Esophagus muscularis mucosa (tissue), 4 donors: ENCODE measurements around the gene ZMYND12.

Experiments
- EP300 ChIP-seq: sonication (generic); formaldehyde crosslinking; IDR thresholded peaks from one replicate; pipeline ENCODE4 v1.6.1; 2017; ENCODE audit warnings: antibody characterized with exemption
- POLR2A ChIP-seq: fragments of 450-650 bp; IDR thresholded peaks from one replicate; pipeline ENCODE4 v1.6.1; 2017; ENCODE audit warnings: antibody characterized with exemption, moderate library complexity, mild to moderate bottlenecking, low read depth
- POLR2AphosphoS5 ChIP-seq, 2 donors: sonication (generic); formaldehyde crosslinking; IDR thresholded peaks; one replicate each; pipeline ENCODE4 v1.6.1; 2017; ENCODE audit warnings: antibody characterized with exemption in 2 of 2
- TF ChIP-seq, protein P1 (sequence below), 3 experiments: fragments of 200-600 bp in 2 of 3; fragments of 450-650 bp in 1 of 3; sonication (generic) in 2 of 3; IDR thresholded peaks; one replicate each; pipeline ENCODE4 v1.5.1; 2017 to 2019; ENCODE audit warnings: antibody characterized with exemption in 3 of 3, mild to moderate bottlenecking in 2 of 3, moderate library complexity in 1 of 3

GRCh38 chr1:42418516-42418915, 37.3 kb downstream of the ZMYND12 start:
- TF ChIP-seq, protein P1, sequence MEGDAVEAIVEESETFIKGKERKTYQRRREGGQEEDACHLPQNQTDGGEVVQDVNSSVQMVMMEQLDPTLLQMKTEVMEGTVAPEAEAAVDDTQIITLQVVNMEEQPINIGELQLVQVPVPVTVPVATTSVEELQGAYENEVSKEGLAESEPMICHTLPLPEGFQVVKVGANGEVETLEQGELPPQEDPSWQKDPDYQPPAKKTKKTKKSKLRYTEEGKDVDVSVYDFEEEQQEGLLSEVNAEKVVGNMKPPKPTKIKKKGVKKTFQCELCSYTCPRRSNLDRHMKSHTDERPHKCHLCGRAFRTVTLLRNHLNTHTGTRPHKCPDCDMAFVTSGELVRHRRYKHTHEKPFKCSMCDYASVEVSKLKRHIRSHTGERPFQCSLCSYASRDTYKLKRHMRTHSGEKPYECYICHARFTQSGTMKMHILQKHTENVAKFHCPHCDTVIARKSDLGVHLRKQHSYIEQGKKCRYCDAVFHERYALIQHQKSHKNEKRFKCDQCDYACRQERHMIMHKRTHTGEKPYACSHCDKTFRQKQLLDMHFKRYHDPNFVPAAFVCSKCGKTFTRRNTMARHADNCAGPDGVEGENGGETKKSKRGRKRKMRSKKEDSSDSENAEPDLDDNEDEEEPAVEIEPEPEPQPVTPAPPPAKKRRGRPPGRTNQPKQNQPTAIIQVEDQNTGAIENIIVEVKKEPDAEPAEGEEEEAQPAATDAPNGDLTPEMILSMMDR (IDR thresholded peaks at IDR 0.05), result no peak
- TF ChIP-seq POLR2AphosphoS5 (IDR thresholded peaks at IDR 0.05) (no peak), EP300 (no peak), POLR2A (no peak)
